ENCODE results near the gene UVRAG. TPM values are rescaled to one million over a fixed set of nuclear protein-coding genes. Genes with fewer than 3 reads are reported as not detected.

UVRAG gene
- polyA plus RNA-seq, 1 experiment = 8.2 TPM

- Histone ChIP-seq H3K36me3 (ENCODE audit: control insufficient read depth, insufficient read depth, low read length) (no peaks in the 10 kb centered on the region), H3K27me3 (ENCODE audit: control insufficient read depth, insufficient read depth, low read length) (peaks cover 10% of the 10 kb centered on the region), H3K4me3 (ENCODE audit: low read depth, low read length) (no peak overlapping the region)
- DNase-seq (ENCODE audit: low read depth) = no peak
- ChIA-PET POLR2A (no interaction called here), CTCF (no interaction called here)
- TF ChIP-seq CTCF (IDR thresholded peaks at IDR 0.05; ENCODE audit: insufficient read depth, low read depth, low read length) = no peak
Measured at GRCh38 chr11:76159303-76159937, 344.4 kb downstream of the UVRAG start.

- TF ChIP-seq CTCF (IDR thresholded peaks at IDR 0.05; ENCODE audit: insufficient read depth, low read depth, low read length) = no peak
- H3K36me3 ChIP-seq (ENCODE audit: control insufficient read depth, insufficient read depth, low read length) = no peaks in the 10 kb centered on the region
- no peak overlapping the region for H3K4me3 ChIP-seq (ENCODE audit: low read depth, low read length)
- peaks cover 10% of the 10 kb centered on the region for H3K27me3 ChIP-seq (ENCODE audit: control insufficient read depth, insufficient read depth, low read length)
- ChIA-PET POLR2A (no interaction called here), CTCF (interaction anchor here (0.7 kb wide), 2 partner anchors 8 to 48 kb away, joined by 3 read pairs; no protein-coding TSS in a partner anchor)
- DNase-seq (ENCODE audit: low read depth) = no peak
Measured at GRCh38 chr11:76159983-76160661, 345.1 kb downstream of the UVRAG start.

DNA sequence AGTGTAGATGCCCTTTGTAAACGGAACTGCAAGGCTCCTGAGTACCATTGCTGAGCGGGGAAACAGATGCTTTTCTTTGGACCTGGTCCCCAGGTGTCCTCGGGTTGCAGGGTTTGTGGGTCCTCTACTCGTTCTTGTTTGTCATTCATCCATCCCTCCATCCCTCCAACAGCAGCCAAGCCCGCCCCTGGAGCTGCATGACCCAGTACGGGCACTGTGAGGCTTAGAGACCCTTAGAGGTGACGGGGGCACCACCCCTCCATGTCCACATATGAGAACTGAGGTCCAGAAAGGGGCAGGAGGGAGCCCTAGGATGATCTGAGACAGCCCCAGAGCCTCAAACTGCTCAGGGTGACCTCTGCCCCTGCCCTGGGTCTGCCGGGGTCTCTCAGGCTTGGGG, 345.8 kb downstream of the UVRAG start:
- TF ChIP-seq CTCF (IDR thresholded peaks at IDR 0.05; ENCODE audit: insufficient read depth, low read depth, low read length) = no peak
- H3K4me3 ChIP-seq (ENCODE audit: low read depth, low read length) = no peak overlapping the region
- ChIA-PET CTCF (interaction anchor here (0.7 kb wide), 2 partner anchors 9 to 47 kb away, joined by 3 read pairs; no protein-coding TSS in a partner anchor), POLR2A (interaction anchor here (0.6 kb wide), 1 partner anchor 23 kb away, joined by 11 read pairs; no protein-coding TSS in a partner anchor)
- no peak for DNase-seq (ENCODE audit: low read depth)
- peaks cover 10% of the 10 kb centered on the region for H3K27me3 ChIP-seq (ENCODE audit: control insufficient read depth, insufficient read depth, low read length)
- no peaks in the 10 kb centered on the region for H3K36me3 ChIP-seq (ENCODE audit: control insufficient read depth, insufficient read depth, low read length)

- no peak for DNase-seq (ENCODE audit: low read depth)
- H3K36me3 ChIP-seq (ENCODE audit: control insufficient read depth, insufficient read depth, low read length) = no peaks in the 10 kb centered on the region
- TF ChIP-seq CTCF (IDR thresholded peaks at IDR 0.05; ENCODE audit: insufficient read depth, low read depth, low read length) = no peak
- peaks cover 10% of the 10 kb centered on the region for H3K27me3 ChIP-seq (ENCODE audit: control insufficient read depth, insufficient read depth, low read length)
- no peak overlapping the region for H3K4me3 ChIP-seq (ENCODE audit: low read depth, low read length)
- ChIA-PET CTCF (no interaction called here), POLR2A (interaction anchor here (0.6 kb wide), 1 partner anchor 23 kb away, joined by 11 read pairs; no protein-coding TSS in a partner anchor)
Measured at GRCh38 chr11:76161261-76161961, 346.4 kb downstream of the UVRAG start.

Data from BJ (cell line).